OCI-M2 (cell line): Measurements from ENCODE around the gene SLC25A53.

Experiments used
- DNase-seq: peaks from one replicate; lab custom pipeline; 2025; ENCODE audit not compliant: unreplicated experiment; lab: John Stamatoyannopoulos, UW

SLC25A53 gene, protein sequence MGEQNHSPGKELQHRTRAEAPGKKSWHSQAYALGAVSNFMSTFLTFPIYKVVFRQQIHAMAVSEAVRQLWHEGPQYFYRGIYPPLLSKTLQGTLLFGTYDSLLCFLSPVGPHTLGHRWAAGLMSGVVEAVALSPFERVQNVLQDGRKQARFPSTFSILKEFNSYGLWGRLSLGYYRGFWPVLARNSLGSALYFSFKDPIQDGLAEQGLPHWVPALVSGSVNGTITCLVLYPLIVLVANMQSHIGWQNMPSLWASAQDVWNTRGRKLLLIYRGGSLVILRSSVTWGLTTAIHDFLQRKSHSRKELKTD

DNA sequence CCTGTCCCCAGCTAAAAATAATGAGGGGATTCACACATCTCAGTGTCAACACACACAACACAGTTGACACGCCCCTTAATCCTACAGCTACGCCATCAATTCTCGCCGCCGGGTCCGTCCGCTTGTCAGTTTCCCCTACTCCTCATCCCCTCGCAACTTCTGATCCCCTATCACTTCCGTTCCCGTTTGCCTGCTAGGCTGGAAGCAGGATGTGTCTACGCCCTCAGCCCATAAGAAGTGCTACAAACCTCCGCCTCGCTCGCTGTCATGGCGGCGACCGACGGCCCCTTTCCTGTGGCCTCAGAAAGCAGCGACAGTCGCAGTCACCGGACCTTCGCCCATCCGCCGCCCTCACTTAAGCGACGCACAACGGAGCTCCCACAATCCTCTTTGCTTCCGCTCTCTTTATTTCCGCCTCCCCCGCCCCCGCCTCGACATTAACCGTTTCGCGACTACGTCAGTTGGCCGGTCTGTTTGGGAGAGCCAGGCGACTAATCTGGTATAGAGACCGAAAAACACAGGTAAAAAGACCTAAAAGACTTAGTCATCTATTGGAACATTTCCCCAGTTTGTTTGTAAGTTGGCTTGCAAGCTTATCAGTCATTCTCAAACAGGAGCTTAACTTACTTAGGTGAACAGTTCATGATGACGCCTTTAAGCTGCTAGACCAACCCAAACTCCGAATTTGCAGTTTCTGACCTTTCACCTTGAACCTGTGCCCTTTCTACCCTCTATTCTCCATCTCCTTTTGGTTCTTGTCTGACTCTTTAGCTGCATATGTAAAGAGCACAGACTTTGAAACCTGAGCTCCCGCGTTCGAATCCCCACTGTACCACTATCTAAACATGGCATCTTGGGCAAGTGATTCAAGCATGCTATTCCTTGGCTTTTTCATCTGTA, at the start of gene SLC25A53:
TSS of gene SLC25A53 (minus strand) at position 380 of the 900 bp plus-strand sequence. CDS start 51,752 bp downstream, outside the sequence.
- no peak for DNase-seq

- no peak for DNase-seq
These were observed 48.7 kb upstream of the SLC25A53 start for GRCh38 chrX:104205548-104205947.

GRCh38 chrX:104195489-104196084, 38.8 kb upstream of the SLC25A53 start:
- DNase-seq: no peak

- no peak for DNase-seq
These were observed 38.2 kb upstream of the SLC25A53 start for GRCh38 chrX:104195013-104195412.

DNA sequence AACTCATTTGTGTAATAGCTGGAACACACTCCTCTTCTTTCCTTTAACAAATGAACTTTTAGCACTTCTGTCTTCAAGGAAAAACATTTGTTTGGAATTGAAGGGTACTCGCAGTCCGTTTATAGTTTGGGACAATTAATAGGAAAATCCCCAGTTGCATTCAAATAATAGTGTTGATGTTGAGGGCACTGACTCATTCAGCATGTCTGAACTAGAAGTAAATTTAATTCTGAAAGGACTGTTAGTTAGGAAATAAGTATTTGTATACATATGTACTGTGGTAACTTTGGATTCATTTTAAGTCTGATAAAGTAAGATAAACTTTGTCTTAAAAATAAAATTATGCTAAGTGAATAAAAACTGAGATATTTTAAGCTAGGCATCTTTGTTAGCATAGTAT, 36.7 kb upstream of the SLC25A53 start:
- no peak for DNase-seq

GRCh38 chrX:104189837-104190236, 33.0 kb upstream of the SLC25A53 start:
- DNase-seq: no peak

DNA sequence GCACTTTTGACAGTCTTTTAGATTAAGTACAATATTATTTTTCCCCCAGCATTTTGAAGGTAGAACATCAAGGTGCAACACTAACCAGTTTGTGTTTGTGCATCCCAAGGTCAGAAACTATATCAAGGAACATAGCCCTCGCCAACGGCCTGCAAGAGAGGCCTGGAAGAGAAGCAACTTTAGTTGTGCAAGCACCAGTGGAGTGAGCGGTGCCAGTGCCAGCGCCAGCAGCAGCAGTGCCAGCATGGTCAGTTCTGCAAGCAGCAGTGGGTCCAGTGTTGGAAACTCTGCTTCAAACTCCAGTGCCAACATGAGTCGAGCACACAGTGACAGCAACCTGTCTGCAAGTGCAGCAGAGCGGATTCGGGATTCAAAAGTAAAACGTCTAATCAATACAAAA, 31.1 kb upstream of the SLC25A53 start:
- DNase-seq: no peak

- DNase-seq: no peak
These were observed 26.9 kb upstream of the SLC25A53 start for GRCh38 chrX:104183685-104184084.

DNA sequence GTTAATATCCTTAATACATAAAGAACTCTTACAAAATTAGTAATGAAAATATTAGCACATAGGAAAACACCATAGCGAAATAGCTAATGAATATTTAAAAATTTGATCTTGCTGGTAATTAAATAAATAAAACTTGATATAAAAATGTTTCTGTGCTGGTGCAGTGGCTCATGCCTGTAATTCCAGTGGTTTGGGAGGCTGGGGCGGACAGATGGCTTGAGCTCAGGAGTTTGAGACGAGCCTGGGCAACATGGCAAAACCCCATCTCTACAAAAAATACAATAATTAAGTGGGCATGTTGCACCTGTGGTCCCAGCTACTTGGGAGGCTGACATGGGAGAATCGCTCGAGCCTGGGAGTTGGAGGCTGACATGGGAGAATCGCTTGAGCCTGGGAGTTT, 17.0 kb upstream of the SLC25A53 start:
- DNase-seq: no peak

DNA sequence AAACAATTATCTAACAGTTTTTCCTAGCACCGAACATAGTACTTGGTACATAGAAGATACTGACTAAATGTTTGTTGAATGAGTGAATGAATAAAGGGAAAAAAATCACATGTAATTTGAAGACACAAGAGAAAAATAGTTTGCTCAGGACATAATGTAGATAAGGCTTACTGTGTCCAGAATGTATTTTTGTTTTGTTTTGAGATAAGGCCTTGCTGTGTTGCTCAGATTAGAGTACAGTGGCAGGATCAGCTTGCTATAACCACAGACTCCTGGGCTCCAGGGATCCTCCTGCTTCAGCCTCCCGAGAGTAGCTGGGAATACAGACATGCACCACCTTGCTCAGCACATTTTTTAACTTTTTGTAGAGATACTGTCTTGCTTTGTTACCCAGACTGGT, 16.0 kb upstream of the SLC25A53 start:
- DNase-seq: no peak

DNA sequence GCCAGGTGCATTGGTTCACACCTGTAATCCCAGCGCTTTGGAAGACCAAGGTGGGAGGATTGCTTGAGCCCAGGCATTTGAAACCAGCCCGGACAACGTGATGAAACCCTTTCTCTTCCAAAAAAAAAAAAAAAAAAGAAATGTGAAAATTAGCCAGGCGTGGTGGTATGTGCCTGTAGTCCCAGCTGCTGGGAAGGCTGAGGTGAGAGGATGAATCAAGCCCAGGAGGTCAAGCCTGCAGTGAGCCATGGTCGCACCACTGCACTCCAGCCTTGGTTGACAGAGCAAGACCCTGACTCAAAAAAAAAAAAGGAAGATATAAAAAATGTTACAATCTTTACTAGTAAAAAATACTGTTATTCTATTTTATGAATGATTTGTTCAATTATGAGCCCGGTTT, 15.3 kb upstream of the SLC25A53 start:
- no peak for DNase-seq

- no peak for DNase-seq
These were observed 11.3 kb upstream of the SLC25A53 start for GRCh38 chrX:104168127-104168526.

GRCh38 chrX:104166735-104167436, 10.1 kb upstream of the SLC25A53 start:
- no peak for DNase-seq

DNA sequence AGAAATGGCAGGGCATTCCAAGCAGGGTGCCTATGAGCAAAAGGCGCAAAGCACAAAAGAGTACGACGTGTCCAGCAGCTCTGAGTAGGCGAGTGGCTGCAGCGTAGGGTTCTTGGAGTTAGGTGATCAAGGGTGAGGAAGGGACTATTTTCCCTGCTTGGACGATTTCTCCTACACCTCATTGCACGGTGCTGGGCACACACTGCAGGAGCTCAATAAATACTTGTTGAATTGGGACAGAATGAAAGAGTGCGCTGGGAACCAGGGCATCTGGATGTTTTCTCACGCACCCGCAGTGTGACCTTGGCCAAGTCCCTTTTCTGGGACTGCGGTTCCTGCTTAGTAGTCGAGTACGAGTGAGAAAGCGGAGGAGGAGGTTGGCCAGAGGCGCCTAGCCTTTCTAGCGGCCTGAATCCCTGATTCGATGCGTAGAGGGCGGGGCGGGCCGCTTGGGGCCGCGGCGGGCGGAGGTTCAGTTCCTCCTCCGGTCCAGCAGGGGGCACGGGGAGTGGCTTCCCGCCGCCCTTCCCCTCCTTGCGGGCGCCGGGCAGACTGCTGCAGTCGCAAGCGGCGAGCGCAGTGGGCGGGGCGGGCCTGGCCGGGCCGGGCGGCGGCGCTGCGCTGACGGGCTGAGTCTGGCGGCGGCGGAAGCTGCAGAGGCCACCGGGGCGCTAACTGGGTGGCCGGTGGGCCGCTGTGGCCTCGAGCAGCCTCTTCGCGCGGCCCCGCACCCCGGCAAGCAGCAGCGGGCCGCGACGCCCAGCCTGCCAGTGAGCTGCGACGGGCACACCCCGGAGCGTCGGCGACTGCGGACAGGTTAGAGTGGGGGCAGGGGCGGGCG, 9.3 kb upstream of the SLC25A53 start, which contains the start of gene FAM199X:
TSS of gene FAM199X (plus strand) at position 560 of the 841 bp plus-strand sequence. CDS start 333 bp downstream, outside the sequence.
- DNase-seq: no peak

GRCh38 chrX:104151037-104151436, 5.8 kb downstream of the SLC25A53 start:
- no peak for DNase-seq

- no peak for DNase-seq
These were observed 15.6 kb downstream of the SLC25A53 start for GRCh38 chrX:104141087-104141760.

GRCh38 chrX:104137496-104137895, 19.3 kb downstream of the SLC25A53 start:
- no peak for DNase-seq

DNA sequence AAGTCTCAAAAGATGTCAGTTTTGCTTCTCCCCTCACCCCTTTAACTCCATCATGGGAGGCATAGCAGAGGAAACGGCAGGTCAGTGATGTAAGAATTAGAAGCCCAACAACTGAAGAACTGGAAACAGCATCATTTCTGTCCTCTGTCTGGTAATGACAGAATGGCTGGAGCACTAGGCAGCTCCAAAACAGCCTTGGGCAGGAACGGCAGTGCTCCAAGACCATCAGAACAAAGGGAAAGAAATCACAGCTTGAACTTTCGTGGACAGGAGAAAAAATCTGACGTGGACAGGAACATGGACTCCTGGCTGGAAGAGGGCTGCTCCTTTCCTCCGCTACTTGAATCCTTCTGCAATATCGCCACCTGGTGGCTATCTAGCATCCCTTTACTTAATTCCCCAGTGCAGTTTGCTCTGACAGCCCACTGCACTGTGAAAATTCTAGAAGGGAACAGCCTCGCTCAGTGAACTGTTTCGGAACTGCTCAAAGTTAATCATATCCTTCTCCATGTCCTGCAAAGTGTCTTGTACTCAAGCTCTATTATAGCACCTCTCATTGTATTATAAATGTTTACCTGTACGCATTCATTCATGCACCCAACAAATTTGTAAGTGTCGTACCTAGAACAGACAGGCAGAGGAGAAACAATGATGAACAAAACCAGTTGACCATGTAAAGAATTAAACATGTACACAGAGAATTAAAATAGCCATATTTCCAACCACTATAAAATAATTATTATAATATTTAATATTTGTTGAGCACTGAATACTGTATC, 20.4 kb downstream of the SLC25A53 start:
- DNase-seq: no peak

- no peak for DNase-seq
These were observed 21.1 kb downstream of the SLC25A53 start for GRCh38 chrX:104135677-104136076.
